Kidney (tissue), 14 donors: ENCODE results near the gene BORCS8. TPM values are rescaled to one million over a fixed set of nuclear protein-coding genes. Genes with fewer than 3 reads are reported as not detected.

Experiments used
- DNase-seq, 5 donors: peaks; one replicate each; pipeline ENCODE4 v3.0.0-alpha.2; 2013 to 2020
- FAIRE-seq: peaks from 2 replicates; lab custom pipeline; 2012; peaks lifted over from hg19 to GRCh38; lab: Jason Lieb, UNC
- H3K27ac ChIP-seq, 2 donors: one replicate each; pipeline ENCODE4 v1.7.0; 2013; ENCODE audit warnings: low read depth in 2 of 2, low read length in 2 of 2, inconsistent platforms in 1 of 2
- H3K27me3 ChIP-seq: one replicate; pipeline ENCODE4 v1.7.1; 2013; ENCODE audit warnings: low read length, inconsistent platforms; ENCODE audit not compliant: control insufficient read depth, insufficient read depth
- H3K36me3 ChIP-seq, 3 donors: one replicate each; pipeline versions ENCODE4 v1.7.0 to v1.7.1; 2013; ENCODE audit warnings: low read length in 3 of 3, control low read depth in 1 of 3, inconsistent platforms in 1 of 3; ENCODE audit not compliant: insufficient read depth in 3 of 3, control insufficient read depth in 2 of 3
- H3K4me1 ChIP-seq, 3 donors: one replicate each; pipeline versions ENCODE4 v1.7.0 to v1.7.1; 2013; ENCODE audit warnings: low read length in 3 of 3, inconsistent platforms in 1 of 3, low read depth in 1 of 3; ENCODE audit not compliant: control insufficient read depth in 2 of 3, insufficient read depth in 2 of 3
- H3K4me3 ChIP-seq, 3 donors: one replicate each; pipeline versions ENCODE4 v1.7.0 to v1.8.1; 2013; ENCODE audit warnings: low read length in 3 of 3, control low read depth in 1 of 3, inconsistent platforms in 1 of 3
- H3K9ac ChIP-seq, 3 donors: one replicate each; pipeline versions ENCODE4 v1.7.0 to v1.7.1; 2013; ENCODE audit warnings: low read length in 3 of 3, control low read depth in 1 of 3, inconsistent platforms in 1 of 3
- H3K9me3 ChIP-seq, 3 donors: one replicate each; pipeline versions ENCODE4 v1.7.0 to v1.7.1; 2013; ENCODE audit warnings: low read length in 3 of 3, control low read depth in 1 of 3, inconsistent platforms in 1 of 3; ENCODE audit not compliant: control insufficient read depth in 2 of 3, insufficient read depth in 1 of 3
- intact Hi-C: fragments of 100-400 bp; cut with DNase I; formaldehyde crosslinking; loops from one replicate; pipeline ENCODE4 v1.11.1; 2022
- polyA plus RNA-seq: library from polyadenylated mRNA; stranded (reverse); fragments of 350-450 nt; fragmentation: Illumina TruSeq; extraction: RNeasy Lipid Tissue Mini Kit (QIAGEN cat#74804); gene quantifications from one replicate; pipeline ENCODE4 v1.2.3, GENCODE V29; 2014; ENCODE audit warnings: low read depth, low replicate concordance; ENCODE audit not compliant: insufficient read depth
- total RNA-seq: library from RNA; stranded (reverse); fragmentation: NEBNext Ultra II Directional; extraction: Animal tissue kit (Norgen Biotek cat#: 25700); gene quantifications from one replicate; pipeline ENCODE4 v1.2.1, GENCODE V29; 2021
- TF ChIP-seq, protein P1 (sequence below): IDR thresholded peaks from 3 replicates; pipeline ENCODE4 v1.5.1; 2012; ENCODE audit warnings: mild to moderate bottlenecking, moderate library complexity, borderline replicate concordance; ENCODE audit not compliant: insufficient read depth; ENCODE audit errors: extremely low read depth
- donor health status: control.
- donor health status: control.
- donor health status: control.
- donor health status: control.
- donor health status: control.
- donor health status: DM: yes; HTN: yes; CAD: no.
- donor health status: Normal renal cell carcinoma (clear cell type).

BORCS8 gene
- total and polyA plus RNA-seq, 2 donors from 2014 or later, result 42.2 to 51.7 TPM

DNA sequence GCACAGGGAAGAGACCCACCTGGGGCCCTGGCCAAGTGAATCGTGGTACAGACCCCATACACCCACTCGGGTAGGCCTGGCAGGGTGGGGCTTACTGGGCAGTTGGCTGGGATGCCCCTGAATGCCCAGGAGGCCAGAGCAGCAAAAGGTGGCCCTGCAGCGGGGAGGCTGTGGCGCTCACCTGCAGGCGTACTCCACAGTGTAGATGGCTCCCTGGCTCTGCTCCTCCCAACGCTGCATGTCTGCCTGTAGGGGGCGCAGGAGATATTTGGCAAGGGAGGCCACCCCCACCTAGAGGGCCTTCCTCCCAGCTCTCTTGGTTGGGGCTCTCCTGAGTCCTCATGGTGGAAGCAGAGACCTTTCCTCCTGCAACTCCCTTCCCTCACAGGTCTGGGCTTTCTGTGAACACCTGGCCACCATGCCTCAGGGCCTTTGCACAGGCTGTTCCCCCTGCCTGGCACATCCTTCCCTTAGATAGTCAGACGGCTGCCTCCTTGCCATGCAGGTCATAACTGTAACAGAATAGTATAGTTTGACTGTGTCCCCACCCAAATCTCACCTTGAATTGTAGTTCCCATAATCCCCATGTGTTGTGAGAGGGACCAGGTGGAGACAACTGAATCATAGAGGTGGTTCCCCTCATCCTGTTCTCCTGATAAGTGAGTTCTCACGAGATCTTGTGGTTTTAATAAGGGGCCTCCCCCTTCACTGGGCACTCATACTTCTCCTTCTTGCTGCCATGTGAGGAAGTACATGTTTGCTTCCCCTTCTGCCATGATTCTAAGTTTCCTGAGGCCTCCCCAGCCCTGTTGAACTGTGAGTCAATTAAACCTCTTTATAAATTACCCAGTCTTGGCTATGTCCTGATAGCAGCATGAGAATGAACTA lies 5.9 kb downstream of the BORCS8 start:
- H3K9me3 ChIP-seq, result no peaks in the 10 kb centered on the region
- FAIRE-seq (no peak), DNase-seq (peak in 2 of 5 donors; percentile 19 to 48)
- TF ChIP-seq, protein P1, sequence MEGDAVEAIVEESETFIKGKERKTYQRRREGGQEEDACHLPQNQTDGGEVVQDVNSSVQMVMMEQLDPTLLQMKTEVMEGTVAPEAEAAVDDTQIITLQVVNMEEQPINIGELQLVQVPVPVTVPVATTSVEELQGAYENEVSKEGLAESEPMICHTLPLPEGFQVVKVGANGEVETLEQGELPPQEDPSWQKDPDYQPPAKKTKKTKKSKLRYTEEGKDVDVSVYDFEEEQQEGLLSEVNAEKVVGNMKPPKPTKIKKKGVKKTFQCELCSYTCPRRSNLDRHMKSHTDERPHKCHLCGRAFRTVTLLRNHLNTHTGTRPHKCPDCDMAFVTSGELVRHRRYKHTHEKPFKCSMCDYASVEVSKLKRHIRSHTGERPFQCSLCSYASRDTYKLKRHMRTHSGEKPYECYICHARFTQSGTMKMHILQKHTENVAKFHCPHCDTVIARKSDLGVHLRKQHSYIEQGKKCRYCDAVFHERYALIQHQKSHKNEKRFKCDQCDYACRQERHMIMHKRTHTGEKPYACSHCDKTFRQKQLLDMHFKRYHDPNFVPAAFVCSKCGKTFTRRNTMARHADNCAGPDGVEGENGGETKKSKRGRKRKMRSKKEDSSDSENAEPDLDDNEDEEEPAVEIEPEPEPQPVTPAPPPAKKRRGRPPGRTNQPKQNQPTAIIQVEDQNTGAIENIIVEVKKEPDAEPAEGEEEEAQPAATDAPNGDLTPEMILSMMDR, result peak; percentile 45
- no peak overlapping the region for H3K4me3 ChIP-seq
- peaks cover 0 to 13% (median 4%) of the 10 kb centered on the region in 3 donors for H3K4me1 ChIP-seq
- H3K27ac ChIP-seq, result no peak overlapping the region
- peaks cover 0 to 6% (median 0%) of the 10 kb centered on the region in 3 donors for H3K36me3 ChIP-seq
- H3K9ac ChIP-seq, result no peak overlapping the region
- no peaks in the 10 kb centered on the region for H3K27me3 ChIP-seq
- intact Hi-C loops, result no loop called here

DNA sequence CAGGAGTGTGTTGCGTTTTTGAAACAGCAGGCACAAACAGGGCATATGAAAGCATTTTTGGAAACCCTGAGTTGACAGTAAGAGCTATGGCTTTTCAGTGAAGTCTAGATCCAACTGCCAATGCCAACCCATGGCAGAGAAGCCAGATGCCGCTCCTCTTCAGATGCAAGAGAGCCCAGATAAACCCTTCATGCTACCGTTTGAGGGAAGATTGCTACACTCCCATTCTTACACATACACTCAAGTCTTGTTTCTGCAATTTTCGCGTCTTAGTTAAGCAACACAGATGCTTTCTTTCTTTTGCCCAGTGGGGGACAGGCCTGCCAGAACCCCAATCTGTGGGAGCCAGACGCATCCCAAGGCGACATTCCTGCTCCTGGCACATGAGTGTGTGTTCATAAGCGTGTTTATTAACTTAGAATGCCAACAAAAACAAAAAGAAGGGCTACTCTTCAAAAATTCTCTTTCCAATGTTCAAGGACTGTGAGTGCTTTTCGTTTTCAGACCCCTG lies 10.4 kb downstream of the BORCS8 start:
- DNase-seq (no peak), FAIRE-seq (no peak)
- Histone ChIP-seq H3K4me1 (no peaks in the 10 kb centered on the region), H3K9ac (no peak overlapping the region), H3K4me3 (no peak overlapping the region), H3K27me3 (no peaks in the 10 kb centered on the region), H3K9me3 (no peaks in the 10 kb centered on the region), H3K27ac (no peak overlapping the region), H3K36me3 (peaks cover 0 to 14% (median 8%) of the 10 kb centered on the region in 3 donors)
- TF ChIP-seq, protein P1, result no peak
- intact Hi-C loops, result no loop called here

GRCh38 chr19:19179548-19180441 lies 12.2 kb downstream of the BORCS8 start:
- Histone ChIP-seq H3K4me1 (no peaks in the 10 kb centered on the region), H3K9me3 (no peaks in the 10 kb centered on the region), H3K27ac (no peak overlapping the region), H3K27me3 (no peaks in the 10 kb centered on the region), H3K9ac (no peak overlapping the region), H3K36me3 (peaks cover 0 to 14% (median 8%) of the 10 kb centered on the region in 3 donors), H3K4me3 (no peak overlapping the region)
- FAIRE-seq (no peak), DNase-seq (no peak)
- TF ChIP-seq, protein P1, result no peak
- intact Hi-C loops, result no loop called here
